ENCODE results near the gene SYNRG. TPM values are rescaled to one million over a fixed set of nuclear protein-coding genes. Genes with fewer than 3 reads are reported as not detected.

SYNRG gene
- total and polyA plus RNA-seq, 2 donors (not counting 3 experiments of a cell fraction or from before 2014, with no cell fraction given): 15.3 to 42.2 TPM

- Histone ChIP-seq H3K4me1 (ENCODE audit: control insufficient read depth, extremely low read depth, insufficient read depth, low read length) (no peaks in the 10 kb centered on the region), H3K4me3 (replicated peaks in 1 of 3; ENCODE audit: insufficient read depth in 1 of 3, low read depth in 1 of 3, low read length in 3 of 3) (no peak overlapping the region), H4K20me1 (replicated peaks; ENCODE audit: control insufficient read depth, extremely low read depth, insufficient read depth, low read length) (no peaks in the 10 kb centered on the region), H3K79me2 (ENCODE audit: control insufficient read depth, insufficient read depth, low read length) (no peaks in the 10 kb centered on the region), H2AFZ (ENCODE audit: low read depth, low read length) (no peak overlapping the region), H3K36me3 (ENCODE audit: control insufficient read depth in 2 of 2, extremely low read depth in 1 of 2, insufficient read depth in 2 of 2, low read length in 2 of 2) (peaks cover 6 to 19% of the 10 kb centered on the region in 2 experiments), H3K4me2 (ENCODE audit: insufficient read depth, low read length) (no peak overlapping the region), H3K9me1 (replicated peaks; ENCODE audit: control insufficient read depth, extremely low read depth, insufficient read depth, low read length) (no peaks in the 10 kb centered on the region), H3K27ac (ENCODE audit: insufficient read depth, low read depth, low read length) (no peak overlapping the region), H3K27me3 (ENCODE audit: control insufficient read depth in 2 of 2, insufficient read depth in 2 of 2, low read length in 2 of 2) (no peaks in the 10 kb centered on the region), H3K9me3 (replicated peaks; ENCODE audit: control insufficient read depth, insufficient read depth, low read length) (no peaks in the 10 kb centered on the region), H3K9ac (replicated peaks; ENCODE audit: extremely low read depth, insufficient read depth, low read length) (no peak overlapping the region)
- dilution Hi-C loops (cut with MboI; ENCODE audit: extremely low pct_ligation_motif_present, low sequenced_read_pairs) (no loop called here), intact Hi-C loops (cut with micrococcal nuclease) (no loop called here)
- no TSS peak for BruUV-seq (replicated peaks)
- DNase-seq (ENCODE audit: low read depth, low spot score): no peak
- POLR2A ChIA-PET: interaction anchor here (0.7 kb wide), 1 partner anchor 11 kb away, joined by 4 read pairs; no protein-coding TSS in a partner anchor
- no peak for TF ChIP-seq POLR2AphosphoS5 (IDR thresholded peaks at IDR 0.05; ENCODE audit: insufficient read depth, low read depth, low read length)
- TF ChIP-seq GATA2 (IDR thresholded peaks at IDR 0.05; ENCODE audit: insufficient read depth, insufficient read length, low read depth, low read length): no peak
- peak; percentile 11 for TF ChIP-seq FOS (IDR thresholded peaks at IDR 0.05; ENCODE audit: borderline replicate concordance, insufficient read depth, low read length)
- TF ChIP-seq, protein P1, sequence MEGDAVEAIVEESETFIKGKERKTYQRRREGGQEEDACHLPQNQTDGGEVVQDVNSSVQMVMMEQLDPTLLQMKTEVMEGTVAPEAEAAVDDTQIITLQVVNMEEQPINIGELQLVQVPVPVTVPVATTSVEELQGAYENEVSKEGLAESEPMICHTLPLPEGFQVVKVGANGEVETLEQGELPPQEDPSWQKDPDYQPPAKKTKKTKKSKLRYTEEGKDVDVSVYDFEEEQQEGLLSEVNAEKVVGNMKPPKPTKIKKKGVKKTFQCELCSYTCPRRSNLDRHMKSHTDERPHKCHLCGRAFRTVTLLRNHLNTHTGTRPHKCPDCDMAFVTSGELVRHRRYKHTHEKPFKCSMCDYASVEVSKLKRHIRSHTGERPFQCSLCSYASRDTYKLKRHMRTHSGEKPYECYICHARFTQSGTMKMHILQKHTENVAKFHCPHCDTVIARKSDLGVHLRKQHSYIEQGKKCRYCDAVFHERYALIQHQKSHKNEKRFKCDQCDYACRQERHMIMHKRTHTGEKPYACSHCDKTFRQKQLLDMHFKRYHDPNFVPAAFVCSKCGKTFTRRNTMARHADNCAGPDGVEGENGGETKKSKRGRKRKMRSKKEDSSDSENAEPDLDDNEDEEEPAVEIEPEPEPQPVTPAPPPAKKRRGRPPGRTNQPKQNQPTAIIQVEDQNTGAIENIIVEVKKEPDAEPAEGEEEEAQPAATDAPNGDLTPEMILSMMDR (IDR thresholded peaks at IDR 0.05; ENCODE audit: extremely low read depth in 1 of 2, insufficient read depth in 1 of 2, low read depth in 1 of 2, low read length in 2 of 2): no peak
- TF ChIP-seq MAX (IDR thresholded peaks at IDR 0.05; ENCODE audit: insufficient read depth, insufficient read length): no peak
- peak; percentile 11 for TF ChIP-seq JUN (IDR thresholded peaks at IDR 0.05; ENCODE audit: borderline replicate concordance, insufficient read depth, insufficient read length, low read depth)
- CTCF ChIA-PET: interaction anchor here (2.3 to 4.6 kb wide), 4 partner anchors 8 to 195 kb away, joined by 7 to 50 read pairs (median 20); no protein-coding TSS in a partner anchor
- no peak for FAIRE-seq
Observed at GRCh38 chr17:37568350-37569053, 40.7 kb downstream of the SYNRG start.

Data from endothelial cell of umbilical vein (primary cell).